Mammary epithelial cell (primary cell): ENCODE results near the gene SLC29A3.

Experiments used
- EZH2 ChIP-seq: IDR thresholded peaks from 2 replicates; pipeline ENCODE4 v1.6.1; 2012; ENCODE audit warnings: low read length, inconsistent platforms, borderline replicate concordance
- TF ChIP-seq, protein P1 (sequence below), 2 donors: IDR thresholded peaks in 1 of 2; conservative IDR thresholded peaks in 1 of 2; 2 replicates each; pipeline ENCODE4 v1.5.1; 2011 to 2012; ENCODE audit warnings: inconsistent platforms in 2 of 2, low read length in 2 of 2, mild to moderate bottlenecking in 2 of 2, control low read depth in 1 of 2, low read depth in 1 of 2; ENCODE audit not compliant: insufficient read depth in 1 of 2; ENCODE audit errors: extremely low read depth in 1 of 2

DNA sequence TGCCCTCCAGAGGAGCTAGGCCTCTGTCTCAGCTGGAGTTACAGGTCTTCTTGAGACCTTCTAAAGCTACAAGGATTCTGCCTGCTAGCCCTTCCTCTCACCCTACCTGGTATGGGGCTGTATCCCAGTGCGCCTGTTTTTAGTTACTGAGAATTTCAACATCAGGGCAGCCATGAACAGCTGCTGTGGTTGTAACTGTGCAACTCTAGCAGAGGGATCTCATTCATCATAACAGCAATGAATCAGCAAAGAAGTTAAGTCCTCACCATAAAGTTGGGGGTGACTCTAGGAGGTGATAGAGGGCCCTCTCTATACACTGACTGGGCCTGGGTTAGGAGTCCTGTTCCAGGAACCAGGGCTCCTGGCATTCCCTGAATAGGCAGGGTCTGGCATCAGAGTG, 63.7 kb downstream of the SLC29A3 start:
- TF ChIP-seq, protein P1, sequence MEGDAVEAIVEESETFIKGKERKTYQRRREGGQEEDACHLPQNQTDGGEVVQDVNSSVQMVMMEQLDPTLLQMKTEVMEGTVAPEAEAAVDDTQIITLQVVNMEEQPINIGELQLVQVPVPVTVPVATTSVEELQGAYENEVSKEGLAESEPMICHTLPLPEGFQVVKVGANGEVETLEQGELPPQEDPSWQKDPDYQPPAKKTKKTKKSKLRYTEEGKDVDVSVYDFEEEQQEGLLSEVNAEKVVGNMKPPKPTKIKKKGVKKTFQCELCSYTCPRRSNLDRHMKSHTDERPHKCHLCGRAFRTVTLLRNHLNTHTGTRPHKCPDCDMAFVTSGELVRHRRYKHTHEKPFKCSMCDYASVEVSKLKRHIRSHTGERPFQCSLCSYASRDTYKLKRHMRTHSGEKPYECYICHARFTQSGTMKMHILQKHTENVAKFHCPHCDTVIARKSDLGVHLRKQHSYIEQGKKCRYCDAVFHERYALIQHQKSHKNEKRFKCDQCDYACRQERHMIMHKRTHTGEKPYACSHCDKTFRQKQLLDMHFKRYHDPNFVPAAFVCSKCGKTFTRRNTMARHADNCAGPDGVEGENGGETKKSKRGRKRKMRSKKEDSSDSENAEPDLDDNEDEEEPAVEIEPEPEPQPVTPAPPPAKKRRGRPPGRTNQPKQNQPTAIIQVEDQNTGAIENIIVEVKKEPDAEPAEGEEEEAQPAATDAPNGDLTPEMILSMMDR (conservative IDR thresholded peaks at IDR 0.05 in 1 of 2, IDR thresholded peaks at IDR 0.05 in 1 of 2; ENCODE audit: extremely low read depth in 1 of 2, insufficient read depth in 1 of 2, low read depth in 1 of 2, low read length in 2 of 2) = no peak
- no peak for TF ChIP-seq EZH2
